ENCODE results near the gene C10orf62. TPM values are rescaled to one million over a fixed set of nuclear protein-coding genes. Genes with fewer than 3 reads are reported as not detected.

Gene C10orf62
- total and polyA plus RNA-seq, 9 of the 15 experiments (the other 6 are each of a cell fraction or from before 2014, with no cell fraction given): not detected

- TF ChIP-seq ZNF263 (CRISPR knock-in tag; IDR thresholded peaks at IDR 0.05; ENCODE audit: borderline replicate concordance) (peak; percentile 37; the same call in 1 of the 2 replicates), ZNF699 (CRISPR knock-in tag; IDR thresholded peaks at IDR 0.05; ENCODE audit: insufficient replicate concordance) (no peak), MEF2D (tag; conservative IDR thresholded peaks at IDR 0.05; ENCODE audit: low read depth) (no peak), HDAC3 (IDR thresholded peaks at IDR 0.05; ENCODE audit: borderline replicate concordance, partially characterized antibody) (no peak), SAFB (IDR thresholded peaks at IDR 0.05; ENCODE audit: borderline replicate concordance, low read depth, low read length) (no peak), C11orf30 (IDR thresholded peaks at IDR 0.05; ENCODE audit: low read depth) (0 out of 2 replicates have a peak, but pooled peaks have one; percentile 11), RCOR1 (IDR thresholded peaks at IDR 0.05; ENCODE audit: borderline replicate concordance in 1 of 2, low read depth in 2 of 2, low read length in 2 of 2) (peak in 1 of 2 experiments; percentile 74; a peak in 1 of 4 replicates), SMAD4 (CRISPR knock-in tag; conservative IDR thresholded peaks at IDR 0.05) (no peak), HNRNPK (IDR thresholded peaks at IDR 0.05; ENCODE audit: low read depth, low read length, poor library complexity, severe bottlenecking) (no peak), ZNF41 (CRISPR knock-in tag; conservative IDR thresholded peaks at IDR 0.05) (no peak), MCM3 (IDR thresholded peaks at IDR 0.05) (no peak), DACH1 (IDR thresholded peaks at IDR 0.05; ENCODE audit: partially characterized antibody) (no peak), ZNF584 (CRISPR knock-in tag; IDR thresholded peaks at IDR 0.05; ENCODE audit: low read depth) (no peak), NR3C1 (CRISPR knock-in tag; IDR thresholded peaks at IDR 0.05) (no peak), HMG20A (CRISPR knock-in tag; conservative IDR thresholded peaks at IDR 0.05) (no peak), TAF7 (tag; IDR thresholded peaks at IDR 0.05) (no peak), MYNN (IDR thresholded peaks at IDR 0.05) (0 out of 2 replicates have a peak, but pooled peaks have one; percentile 25), MYNN (CRISPR knock-in tag; IDR thresholded peaks at IDR 0.05) (no peak)
- TF ChIP-seq, protein P1, sequence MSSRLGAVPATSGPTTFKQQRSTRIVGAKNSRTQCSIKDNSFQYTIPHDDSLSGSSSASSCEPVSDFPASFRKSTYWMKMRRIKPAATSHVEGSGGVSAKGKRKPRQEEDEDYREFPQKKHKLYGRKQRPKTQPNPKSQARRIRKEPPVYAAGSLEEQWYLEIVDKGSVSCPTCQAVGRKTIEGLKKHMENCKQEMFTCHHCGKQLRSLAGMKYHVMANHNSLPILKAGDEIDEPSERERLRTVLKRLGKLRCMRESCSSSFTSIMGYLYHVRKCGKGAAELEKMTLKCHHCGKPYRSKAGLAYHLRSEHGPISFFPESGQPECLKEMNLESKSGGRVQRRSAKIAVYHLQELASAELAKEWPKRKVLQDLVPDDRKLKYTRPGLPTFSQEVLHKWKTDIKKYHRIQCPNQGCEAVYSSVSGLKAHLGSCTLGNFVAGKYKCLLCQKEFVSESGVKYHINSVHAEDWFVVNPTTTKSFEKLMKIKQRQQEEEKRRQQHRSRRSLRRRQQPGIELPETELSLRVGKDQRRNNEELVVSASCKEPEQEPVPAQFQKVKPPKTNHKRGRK (tag; IDR thresholded peaks at IDR 0.05): no peak
- TF ChIP-seq, protein P2, sequence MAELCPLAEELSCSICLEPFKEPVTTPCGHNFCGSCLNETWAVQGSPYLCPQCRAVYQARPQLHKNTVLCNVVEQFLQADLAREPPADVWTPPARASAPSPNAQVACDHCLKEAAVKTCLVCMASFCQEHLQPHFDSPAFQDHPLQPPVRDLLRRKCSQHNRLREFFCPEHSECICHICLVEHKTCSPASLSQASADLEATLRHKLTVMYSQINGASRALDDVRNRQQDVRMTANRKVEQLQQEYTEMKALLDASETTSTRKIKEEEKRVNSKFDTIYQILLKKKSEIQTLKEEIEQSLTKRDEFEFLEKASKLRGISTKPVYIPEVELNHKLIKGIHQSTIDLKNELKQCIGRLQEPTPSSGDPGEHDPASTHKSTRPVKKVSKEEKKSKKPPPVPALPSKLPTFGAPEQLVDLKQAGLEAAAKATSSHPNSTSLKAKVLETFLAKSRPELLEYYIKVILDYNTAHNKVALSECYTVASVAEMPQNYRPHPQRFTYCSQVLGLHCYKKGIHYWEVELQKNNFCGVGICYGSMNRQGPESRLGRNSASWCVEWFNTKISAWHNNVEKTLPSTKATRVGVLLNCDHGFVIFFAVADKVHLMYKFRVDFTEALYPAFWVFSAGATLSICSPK (IDR thresholded peaks at IDR 0.05; ENCODE audit: borderline replicate concordance): no peak
- TF ChIP-seq, protein P3, sequence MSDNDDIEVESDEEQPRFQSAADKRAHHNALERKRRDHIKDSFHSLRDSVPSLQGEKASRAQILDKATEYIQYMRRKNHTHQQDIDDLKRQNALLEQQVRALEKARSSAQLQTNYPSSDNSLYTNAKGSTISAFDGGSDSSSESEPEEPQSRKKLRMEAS (CRISPR knock-in tag; IDR thresholded peaks at IDR 0.05): no peak
- TF ChIP-seq, protein P4, sequence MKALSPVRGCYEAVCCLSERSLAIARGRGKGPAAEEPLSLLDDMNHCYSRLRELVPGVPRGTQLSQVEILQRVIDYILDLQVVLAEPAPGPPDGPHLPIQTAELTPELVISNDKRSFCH (CRISPR knock-in tag; IDR thresholded peaks at IDR 0.05): no peak
- TF ChIP-seq, protein P4 (tag; IDR thresholded peaks at IDR 0.05): no peak
- TF ChIP-seq, protein P5, sequence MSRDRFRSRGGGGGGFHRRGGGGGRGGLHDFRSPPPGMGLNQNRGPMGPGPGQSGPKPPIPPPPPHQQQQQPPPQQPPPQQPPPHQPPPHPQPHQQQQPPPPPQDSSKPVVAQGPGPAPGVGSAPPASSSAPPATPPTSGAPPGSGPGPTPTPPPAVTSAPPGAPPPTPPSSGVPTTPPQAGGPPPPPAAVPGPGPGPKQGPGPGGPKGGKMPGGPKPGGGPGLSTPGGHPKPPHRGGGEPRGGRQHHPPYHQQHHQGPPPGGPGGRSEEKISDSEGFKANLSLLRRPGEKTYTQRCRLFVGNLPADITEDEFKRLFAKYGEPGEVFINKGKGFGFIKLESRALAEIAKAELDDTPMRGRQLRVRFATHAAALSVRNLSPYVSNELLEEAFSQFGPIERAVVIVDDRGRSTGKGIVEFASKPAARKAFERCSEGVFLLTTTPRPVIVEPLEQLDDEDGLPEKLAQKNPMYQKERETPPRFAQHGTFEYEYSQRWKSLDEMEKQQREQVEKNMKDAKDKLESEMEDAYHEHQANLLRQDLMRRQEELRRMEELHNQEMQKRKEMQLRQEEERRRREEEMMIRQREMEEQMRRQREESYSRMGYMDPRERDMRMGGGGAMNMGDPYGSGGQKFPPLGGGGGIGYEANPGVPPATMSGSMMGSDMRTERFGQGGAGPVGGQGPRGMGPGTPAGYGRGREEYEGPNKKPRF (IDR thresholded peaks at IDR 0.05; ENCODE audit: low read depth, low read length): no peak
Measured at GRCh38 chr10:97543025-97543546, 46.4 kb upstream of the C10orf62 start (continued).

Measured in K562 (cell line).